HG03135 (cell line): ENCODE measurements around the gene DOCK1.

Experiments
- ATAC-seq: cut with Tn5 transposase; IDR thresholded peaks from one replicate; pipeline ENCODE4 v1.9.1; 2021; ENCODE audit warnings: mild to moderate bottlenecking, moderate library complexity; ENCODE audit not compliant: unreplicated experiment

Gene DOCK1

DNA sequence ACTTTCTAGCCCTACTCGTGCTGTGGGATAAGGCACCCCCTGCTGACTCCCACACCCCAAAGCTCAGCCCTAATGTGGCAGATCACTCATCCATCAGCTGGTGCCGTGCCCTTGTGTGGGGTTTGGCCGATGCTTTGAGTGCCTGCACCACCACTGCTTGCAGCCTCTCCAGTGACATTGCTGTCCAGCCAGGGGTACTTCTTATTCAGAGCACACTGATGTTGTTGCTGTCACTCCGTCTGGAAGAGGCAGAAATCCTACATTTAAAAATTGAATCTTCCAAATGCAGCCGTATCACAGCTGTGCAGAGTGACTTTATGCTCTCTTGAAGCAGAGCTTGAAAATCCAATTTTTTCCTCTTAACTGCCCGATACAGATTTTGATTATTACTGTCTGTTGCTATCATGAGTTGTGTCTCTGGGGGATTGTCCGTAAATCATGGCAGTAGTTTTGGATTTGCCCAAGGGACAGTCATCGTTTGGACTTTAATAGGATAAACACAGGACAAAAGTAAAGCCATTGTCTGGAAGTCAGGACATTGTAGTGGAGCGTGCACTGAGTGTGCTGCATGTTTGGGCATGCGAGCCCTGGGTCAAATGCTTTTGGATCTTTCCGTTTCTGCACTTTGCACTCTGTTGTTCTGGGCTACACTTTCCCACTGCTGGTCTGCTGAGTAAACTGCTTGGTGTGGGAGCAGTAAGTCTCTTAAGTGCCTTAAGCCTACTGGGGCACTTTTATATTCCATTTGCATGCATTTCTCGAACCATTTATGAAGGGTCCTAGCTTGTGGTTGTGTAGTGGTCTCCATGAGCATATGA, 128.2 kb downstream of the DOCK1 start:
- ATAC-seq: no peak

DNA sequence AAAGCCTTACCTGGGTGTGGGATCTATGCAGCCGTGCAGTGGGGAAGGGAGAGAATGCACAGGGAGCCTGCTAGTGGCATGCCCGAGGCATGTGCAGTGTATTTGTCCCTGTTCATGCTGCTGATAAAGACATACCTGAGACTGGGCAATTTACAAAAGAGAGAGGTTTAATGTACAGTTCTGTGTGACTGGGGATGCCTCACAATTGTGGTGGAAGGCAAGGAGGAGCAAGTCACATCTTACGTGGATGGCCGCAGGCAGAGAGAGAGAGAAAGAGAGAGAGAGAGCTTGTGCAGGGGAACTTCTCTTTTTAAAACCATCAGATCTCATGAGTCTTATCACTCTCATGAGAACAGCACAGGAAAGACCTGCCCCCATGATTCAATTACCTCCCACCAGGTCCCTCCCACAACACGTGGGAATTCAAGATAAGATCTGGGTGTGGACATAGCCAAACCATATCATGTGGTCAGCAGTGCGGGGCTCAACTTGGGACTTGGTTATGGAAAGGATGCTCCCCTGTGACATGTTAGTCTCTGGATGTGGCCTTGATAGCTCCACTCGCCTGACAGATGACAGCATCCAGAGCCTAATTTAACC, 128.9 kb downstream of the DOCK1 start:
- ATAC-seq: no peak

DNA sequence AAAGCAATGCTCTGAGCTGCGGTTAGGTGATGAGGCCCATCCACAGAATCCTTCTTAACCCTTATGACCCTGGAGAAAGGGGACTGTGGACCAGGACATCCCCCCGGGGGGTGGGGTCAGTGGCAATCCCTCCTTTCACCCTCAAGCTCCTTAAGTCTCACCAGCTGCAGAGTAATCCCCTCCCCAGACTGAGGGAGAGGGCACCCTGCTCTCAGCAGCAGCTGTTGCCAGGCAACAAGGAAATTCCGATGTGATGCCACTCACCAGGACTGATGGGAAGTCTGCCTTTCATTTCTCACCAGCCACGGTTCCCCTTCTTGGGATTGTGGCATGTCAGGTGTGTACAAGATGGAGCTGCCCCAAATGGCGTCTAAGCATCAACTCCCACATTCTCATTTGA, 129.6 kb downstream of the DOCK1 start:
- no peak for ATAC-seq

DNA sequence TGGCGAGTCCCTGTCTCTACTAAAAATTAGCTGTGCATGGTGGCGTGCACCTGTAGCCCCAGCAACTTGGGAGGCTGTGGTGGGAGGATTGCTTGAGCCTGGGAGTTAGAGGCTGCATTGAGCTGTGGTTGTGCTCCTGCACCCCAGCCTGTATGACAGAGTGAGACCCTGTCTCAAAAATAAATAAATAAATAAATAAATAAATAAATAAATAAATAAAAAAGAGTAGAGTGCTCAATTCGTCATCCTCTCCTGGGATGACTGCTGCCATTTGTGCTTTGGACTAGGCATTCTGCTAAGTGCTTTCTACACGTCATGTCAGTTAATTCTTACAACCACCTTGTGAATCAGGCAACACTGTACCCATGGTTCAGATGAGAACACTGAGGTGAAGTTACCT, 130.6 kb downstream of the DOCK1 start:
- no peak for ATAC-seq

DNA sequence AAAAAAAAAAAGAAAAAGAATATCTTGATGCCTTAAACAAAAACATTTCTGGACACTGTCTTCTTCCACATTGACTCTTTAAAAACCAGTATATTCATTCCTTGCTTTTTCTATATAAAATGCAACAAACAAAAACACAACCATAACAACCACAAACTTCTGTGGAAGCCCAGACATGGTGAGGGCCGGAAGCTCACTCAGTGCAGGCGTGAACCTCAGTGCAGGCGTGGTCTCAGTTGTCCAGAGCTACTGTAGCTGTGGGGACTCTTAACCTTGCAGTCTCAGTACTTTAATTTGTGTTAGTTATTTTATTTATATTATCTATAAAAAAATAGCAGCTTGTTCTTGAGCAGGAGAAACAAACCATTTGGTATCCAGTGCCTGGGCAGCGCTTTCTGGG, 131.8 kb downstream of the DOCK1 start:
- no peak for ATAC-seq

DNA sequence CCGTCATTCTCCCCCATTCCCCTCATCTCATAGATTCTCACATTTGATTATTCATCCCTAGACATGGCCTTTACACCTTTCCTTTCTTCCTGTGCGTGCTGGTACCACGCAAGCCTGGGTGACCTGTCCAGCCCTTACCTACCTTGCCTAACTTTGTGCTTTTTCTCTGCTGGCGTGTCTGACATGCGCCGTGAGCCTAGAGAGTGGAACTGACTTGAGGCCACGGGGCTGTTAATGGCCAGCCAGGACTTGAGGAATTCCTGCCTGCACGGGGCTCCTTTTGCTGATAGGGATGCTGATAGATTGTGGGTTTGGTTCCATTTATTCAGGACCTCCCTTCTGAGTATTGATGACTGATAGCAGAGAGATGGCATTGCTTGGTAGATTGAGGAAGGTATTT, 134.2 kb downstream of the DOCK1 start:
- no peak for ATAC-seq

DNA sequence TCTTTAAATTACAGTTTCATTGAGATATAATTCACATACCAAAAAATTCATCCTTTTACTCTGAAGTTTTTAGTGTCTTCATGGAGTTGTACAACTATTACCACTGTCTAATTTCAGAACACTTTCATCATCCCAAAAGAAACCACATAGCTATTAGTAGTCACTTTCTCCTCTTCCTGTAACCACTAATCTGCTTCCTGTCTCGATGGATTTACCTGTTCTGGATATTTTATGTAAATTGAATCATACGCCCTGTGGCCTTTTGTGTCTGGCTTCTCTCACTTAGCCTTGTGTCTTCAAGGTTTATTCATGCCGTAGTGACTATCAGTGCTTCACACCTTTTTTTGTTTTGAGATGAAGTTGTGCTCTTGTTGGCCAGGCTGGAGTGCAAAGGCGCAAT, 135.5 kb downstream of the DOCK1 start:
- no peak for ATAC-seq

DNA sequence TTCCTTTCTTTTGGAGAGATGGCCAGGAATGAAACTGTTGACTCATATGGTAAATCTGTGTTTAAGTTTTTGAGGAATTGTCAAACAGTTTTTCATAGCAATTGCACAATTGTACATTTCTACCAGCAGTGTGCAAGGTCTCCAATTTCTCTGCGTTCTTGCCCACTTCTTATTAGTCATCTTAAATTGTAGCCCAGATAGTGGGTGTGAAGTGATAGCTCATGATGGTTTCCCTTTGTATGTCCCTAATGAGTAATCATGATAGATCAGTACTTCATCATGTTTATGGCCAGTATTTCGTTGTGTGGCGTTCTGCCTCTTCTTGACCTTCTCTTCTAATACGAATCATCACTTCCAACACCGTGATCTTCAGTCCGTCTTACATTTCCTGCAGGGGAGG, 136.3 kb downstream of the DOCK1 start:
- ATAC-seq: no peak

DNA sequence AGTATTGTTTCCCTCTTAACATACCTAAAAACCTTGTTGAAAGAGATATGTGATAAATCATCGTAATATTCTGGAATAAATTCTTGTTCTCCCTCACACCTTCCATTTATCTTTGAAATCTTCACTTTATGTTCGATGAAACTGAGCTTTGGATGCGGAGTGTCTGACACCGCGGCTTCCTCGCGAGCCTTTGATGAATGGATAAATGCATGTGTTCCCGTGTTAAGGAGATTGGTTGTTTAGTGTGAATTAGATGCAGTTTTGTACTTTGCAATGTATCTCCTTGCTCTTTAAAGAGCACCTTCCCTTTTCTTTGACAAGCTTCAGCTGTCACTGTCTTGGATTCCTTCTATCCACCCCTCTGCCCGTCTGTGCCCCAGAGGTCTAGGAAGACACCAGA, 138.1 kb downstream of the DOCK1 start:
- ATAC-seq: no peak

DNA sequence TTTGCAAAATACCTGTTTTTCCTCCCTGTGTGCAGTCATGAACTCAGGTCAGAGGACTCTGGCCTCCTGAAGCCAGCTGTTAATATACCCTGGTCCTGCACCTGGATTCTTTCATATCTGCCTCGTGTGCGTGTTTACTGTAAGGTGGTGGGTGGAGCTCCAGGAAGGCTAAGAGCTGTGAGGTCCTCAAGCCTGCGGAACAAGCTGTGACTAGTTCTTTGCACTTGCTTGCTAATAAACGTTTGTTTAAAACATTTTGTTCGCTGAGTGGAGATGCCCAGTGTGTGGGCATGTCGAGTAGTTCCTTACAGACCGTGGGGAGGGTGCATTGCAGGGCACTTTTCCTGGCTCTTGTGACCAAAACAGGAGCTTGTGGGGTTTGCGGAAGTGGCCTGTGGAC, 139.0 kb downstream of the DOCK1 start:
- no peak for ATAC-seq

DNA sequence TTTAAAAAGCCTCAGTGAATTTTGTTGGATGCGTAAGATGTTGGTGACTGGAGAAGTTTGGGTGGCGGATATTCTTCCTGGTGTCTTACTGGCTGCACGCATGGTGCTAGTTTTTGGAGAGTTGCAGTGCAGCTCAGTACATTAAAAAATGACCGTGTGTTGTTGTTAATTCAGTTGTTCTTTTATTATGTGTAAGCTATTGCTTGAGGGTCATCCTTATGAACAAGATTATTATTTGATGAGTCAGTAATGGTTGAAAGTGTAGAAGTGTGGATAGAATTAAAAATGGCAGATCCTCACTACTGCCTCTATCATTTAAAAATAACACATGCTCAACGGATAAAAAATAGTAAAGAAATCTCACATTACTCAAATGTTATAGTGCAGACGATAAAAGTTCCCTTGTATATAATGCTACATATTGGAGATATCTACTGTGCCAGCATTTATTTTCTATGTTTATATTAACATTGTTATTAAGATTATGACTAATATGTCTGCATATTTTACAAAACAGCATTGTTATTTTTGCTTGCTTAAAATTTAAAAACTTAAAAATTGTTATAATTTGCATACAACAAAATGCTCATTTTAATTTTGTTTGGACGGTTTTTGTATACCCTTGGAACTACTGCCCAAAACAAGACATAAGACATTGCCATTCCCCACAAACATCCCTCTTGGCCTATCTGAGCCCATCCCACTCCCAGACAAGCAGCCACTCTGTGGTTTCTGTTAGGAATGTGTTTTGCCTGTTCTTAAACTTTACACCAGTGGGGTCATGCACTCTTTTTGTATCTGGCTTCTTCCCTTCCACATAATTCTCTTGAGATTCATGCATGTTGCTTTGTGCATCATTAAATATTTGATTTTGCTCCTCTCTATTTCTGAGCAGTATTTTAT, 142.0 kb downstream of the DOCK1 start:
- no peak for ATAC-seq

DNA sequence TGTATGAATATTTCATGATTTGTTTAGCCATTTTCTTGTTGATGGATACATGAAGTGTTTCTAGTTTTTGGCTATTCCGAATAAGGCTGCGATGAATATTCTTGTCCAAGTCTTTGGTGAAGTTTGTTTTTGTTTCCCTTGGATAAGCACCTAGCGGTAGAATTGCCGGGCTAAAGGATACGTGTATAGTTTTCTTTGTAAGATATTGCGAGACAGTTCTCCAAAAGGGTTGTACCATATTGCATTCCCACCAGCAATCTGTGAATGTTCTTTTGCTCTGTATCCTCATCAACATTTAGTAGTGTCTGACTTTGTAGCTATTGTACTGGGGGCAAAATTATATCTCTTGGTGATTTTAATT, 142.6 kb downstream of the DOCK1 start:
- ATAC-seq: no peak

DNA sequence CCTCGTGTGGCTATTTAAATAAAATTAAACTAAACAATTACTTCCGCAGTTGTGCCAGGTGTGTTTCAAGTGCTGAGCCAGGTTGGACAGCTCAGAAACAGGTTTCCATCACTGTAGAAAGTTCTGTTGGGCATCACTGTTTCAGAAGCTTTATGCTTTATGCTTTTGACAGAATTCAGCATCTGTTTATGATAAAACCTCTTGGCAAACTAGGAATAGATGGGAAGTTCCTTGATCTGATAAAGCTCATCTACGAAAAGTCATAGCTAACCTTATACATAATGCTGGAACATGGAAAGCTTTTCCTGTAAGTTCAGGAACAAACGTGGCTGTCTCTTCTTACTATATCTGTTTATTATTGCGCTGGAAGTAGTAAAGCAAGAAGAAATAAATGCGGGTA, 143.4 kb downstream of the DOCK1 start:
- ATAC-seq: no peak

DNA sequence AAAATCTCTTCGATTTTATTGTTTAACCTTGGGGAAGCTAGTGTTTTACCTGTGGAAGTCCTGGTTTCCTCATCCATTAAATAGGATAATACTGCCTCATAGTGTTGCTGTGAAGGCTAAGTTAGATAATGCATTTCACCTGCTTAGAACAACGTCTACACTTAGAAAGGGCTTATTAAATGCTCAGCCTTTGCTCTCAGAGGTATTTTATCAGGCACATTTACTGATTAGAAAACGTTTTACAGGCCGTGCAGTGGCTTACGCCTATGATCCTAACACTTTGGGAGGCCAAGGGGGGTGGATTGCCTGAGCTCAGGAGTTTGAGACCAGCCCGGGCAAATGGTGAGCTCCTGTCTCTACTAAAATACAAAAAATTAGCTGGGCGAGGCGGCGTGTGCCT, 146.8 kb downstream of the DOCK1 start:
- no peak for ATAC-seq

DNA sequence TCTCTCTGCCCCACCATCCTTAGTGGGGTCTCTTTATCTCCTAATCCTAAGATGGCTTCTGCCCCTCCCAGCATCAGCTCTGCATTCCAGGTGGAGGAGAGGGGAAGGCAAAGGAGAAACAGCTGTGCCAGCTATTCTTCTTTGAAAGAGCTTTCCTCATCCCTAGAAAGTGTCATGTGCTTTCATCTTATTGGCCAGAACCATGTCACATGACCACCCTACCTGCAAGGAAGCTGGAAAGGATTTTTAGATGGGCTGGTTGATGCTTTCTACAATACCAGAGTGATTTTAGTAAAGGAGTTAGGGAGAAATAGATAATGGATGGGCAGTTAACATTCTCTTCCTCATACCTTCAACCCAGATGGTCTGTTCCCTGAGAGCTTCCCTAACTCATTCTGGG, 150.0 kb downstream of the DOCK1 start:
- no peak for ATAC-seq

DNA sequence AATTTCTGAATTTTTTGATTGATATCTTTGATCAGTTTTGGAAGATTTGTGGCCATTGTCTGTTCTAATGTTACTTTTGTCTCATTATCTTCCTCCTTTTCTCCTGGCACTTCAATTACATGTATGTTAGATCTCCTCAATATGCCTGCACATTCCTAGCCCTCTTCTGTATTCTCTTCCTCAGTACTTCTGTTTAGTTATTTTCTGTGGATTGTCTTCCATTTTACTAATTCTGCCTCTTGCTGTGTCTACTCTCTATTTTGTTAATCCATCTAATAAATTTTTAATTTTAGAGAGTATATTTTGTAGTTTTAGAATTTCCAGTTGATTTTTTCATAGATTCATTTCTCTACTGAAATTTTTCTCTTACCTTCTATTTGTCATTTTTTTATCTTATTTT, 154.1 kb downstream of the DOCK1 start:
- no peak for ATAC-seq

DNA sequence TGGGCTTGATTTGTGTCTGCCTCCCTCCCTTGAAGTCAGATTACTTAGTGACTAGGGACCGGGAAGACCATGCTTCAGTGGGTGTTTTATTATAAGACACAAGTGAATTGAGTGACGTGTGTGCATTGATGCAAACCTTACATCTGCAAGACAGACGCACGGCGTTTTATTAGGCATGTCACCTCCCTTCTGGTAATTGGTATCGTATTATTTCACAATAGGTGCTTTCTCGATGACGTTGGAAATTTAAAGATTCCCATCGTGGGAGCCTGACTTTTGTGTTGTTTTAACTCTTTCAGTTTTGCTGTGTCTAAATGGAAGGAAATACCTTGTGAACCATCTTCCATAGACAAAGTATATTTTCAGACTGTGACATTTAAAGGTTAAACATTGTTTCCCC, 158.5 kb downstream of the DOCK1 start:
- ATAC-seq: no peak

DNA sequence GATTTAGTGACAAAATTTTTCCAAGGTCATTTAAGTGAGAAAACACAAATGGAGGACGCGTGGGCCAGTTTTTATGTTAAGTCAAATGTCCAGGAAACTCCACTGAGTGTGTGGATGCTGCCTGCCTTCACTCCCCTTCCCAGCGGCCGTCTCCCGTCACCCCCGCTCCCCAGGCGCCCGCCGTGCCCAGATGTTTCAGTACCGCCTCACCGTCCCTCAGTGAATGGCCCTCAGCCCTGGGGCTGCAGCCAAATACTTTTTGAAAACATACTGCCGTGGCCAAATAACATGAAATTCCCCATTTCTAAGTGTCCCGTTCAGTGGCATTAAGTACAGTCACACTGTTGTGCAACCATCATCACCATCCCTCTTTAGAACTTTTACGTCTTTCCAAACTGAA, 159.2 kb downstream of the DOCK1 start:
- no peak for ATAC-seq

DNA sequence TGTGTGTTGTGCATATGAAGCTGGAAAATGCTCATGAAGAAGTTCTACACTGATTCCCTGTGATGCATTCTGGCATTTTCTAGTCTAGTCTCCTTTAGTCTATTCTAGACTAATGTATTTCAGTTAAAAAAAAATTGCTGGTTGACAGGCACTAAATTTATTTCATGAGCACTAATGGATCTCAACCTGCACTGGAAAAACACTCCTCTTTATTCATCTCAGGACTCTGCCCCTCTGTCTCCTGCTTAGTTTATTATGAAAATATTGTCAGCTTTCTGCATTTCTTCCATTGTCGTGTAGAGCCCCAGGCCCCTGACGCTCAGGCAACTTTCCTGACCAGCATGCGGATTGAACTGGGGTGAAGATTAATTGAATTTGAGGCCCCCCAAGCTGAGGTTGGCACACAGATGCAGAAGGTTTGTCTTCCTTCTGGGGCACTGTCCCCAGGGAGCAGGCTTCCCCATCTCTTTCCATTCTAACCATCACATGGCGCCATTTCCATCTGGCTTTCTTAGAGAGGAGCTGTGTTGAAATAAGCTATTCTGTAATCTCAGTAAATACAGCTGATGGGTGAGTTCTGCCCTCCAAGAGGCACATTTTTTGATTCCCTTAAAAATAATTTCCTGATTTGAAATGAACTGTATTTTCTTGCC, 162.4 kb downstream of the DOCK1 start:
- no peak for ATAC-seq

DNA sequence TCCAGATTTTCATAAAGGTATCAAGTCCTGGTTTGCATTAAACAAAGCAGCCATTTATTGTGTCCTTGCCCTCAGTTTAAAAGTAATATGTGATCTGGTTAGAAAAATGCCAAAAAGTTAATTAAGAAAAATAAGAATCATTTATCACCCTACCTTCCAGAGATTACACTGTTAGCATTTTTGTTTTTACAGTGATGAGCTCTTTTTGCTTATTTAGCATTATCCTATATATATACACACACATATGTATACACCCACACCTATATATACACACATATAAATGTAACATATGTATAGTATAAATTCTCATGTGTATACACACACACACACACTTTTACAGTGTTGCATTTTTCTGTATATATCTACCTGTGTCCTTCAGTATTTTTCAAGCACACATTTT, 163.3 kb downstream of the DOCK1 start:
- no peak for ATAC-seq

DNA sequence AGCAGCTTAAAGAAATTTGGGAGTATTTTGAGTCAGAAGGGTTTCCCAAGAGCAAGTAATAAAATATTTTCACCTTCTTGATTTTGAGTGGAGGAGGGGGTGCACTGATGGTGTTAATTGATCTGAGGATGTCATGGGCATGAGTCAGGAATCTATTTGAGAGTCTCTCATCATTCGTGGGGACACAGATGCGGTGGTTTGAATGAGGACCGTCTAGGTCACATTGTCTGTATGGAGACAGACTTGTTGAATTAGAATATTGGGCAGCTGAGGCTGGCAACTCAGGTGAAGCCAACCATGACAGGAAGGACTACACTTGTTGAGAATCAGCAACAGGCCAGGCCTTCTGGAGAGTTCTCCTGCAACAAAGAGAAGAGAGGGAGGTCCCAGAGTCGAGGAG, 164.2 kb downstream of the DOCK1 start:
- ATAC-seq: no peak
